ENCODE results near the gene MRPS26. TPM values are rescaled to one million over a fixed set of nuclear protein-coding genes. Genes with fewer than 3 reads are reported as not detected.
"Not testable (repeated sequence)": the region's sequence is repeated elsewhere in the genome, so short reads cannot be mapped to it uniquely, and the experiment has no call there.

The MRPS26 gene
- total RNA-seq, 2 experiments from 2014 or later: 63.6 to 70.0 TPM

- intact Hi-C loops (cut with micrococcal nuclease): no loop called here
- Mint-ChIP-seq H3K9me3 (no peaks in the 10 kb centered on the region), H3K36me3 (ENCODE audit: low read depth) (no peaks in the 10 kb centered on the region), H3K27me3 (no peaks in the 10 kb centered on the region), H3K27ac (no peak overlapping the region), H3K4me1 (ENCODE audit: low read depth) (peaks cover 2% of the 10 kb centered on the region), H3K4me3 (no peak overlapping the region)
- no peak for DNase-seq
- TF ChIP-seq, protein P1, sequence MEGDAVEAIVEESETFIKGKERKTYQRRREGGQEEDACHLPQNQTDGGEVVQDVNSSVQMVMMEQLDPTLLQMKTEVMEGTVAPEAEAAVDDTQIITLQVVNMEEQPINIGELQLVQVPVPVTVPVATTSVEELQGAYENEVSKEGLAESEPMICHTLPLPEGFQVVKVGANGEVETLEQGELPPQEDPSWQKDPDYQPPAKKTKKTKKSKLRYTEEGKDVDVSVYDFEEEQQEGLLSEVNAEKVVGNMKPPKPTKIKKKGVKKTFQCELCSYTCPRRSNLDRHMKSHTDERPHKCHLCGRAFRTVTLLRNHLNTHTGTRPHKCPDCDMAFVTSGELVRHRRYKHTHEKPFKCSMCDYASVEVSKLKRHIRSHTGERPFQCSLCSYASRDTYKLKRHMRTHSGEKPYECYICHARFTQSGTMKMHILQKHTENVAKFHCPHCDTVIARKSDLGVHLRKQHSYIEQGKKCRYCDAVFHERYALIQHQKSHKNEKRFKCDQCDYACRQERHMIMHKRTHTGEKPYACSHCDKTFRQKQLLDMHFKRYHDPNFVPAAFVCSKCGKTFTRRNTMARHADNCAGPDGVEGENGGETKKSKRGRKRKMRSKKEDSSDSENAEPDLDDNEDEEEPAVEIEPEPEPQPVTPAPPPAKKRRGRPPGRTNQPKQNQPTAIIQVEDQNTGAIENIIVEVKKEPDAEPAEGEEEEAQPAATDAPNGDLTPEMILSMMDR (IDR thresholded peaks at IDR 0.05): no peak
- POLR2A ChIA-PET: no interaction called here
- no peak for ATAC-seq
- CTCF ChIA-PET: no interaction called here
Observed at GRCh38 chr20:3059489-3059888, 13.6 kb downstream of the MRPS26 start.

GRCh38 chr20:3064119-3064518, 18.3 kb downstream of the MRPS26 start:
- not testable (repeated sequence) for ATAC-seq, H3K27ac Mint-ChIP-seq

GRCh38 chr20:3067139-3068014, 21.5 kb downstream of the MRPS26 start:
- Mint-ChIP-seq H3K4me3 (no peak overlapping the region), H3K36me3 (ENCODE audit: low read depth) (no peaks in the 10 kb centered on the region), H3K27me3 (no peaks in the 10 kb centered on the region), H3K4me1 (ENCODE audit: low read depth) (peaks cover 10% of the 10 kb centered on the region), H3K9me3 (no peaks in the 10 kb centered on the region), H3K27ac (no peak overlapping the region)
- ChIA-PET CTCF (no interaction called here), POLR2A (no interaction called here)
- TF ChIP-seq, protein P1 (IDR thresholded peaks at IDR 0.05): no peak
- DNase-seq (no peak), ATAC-seq (no peak)
- intact Hi-C loops (cut with micrococcal nuclease): no loop called here

More at GRCh38 chr20:3064119-3064518, 18.3 kb downstream of the MRPS26 start:
- H3K4me3 Mint-ChIP-seq; POLR2A ChIA-PET; CTCF ChIA-PET; H3K9me3 Mint-ChIP-seq; intact Hi-C loops (cut with micrococcal nuclease); H3K27me3 Mint-ChIP-seq; H3K4me1 Mint-ChIP-seq (ENCODE audit: low read depth); H3K36me3 Mint-ChIP-seq (ENCODE audit: low read depth); DNase-seq: not testable (repeated sequence)

GRCh38 chr20:3068075-3068474, 22.2 kb downstream of the MRPS26 start:
- intact Hi-C loops (cut with micrococcal nuclease): no loop called here
- POLR2A ChIA-PET: no interaction called here
- CTCF ChIA-PET: interaction anchor here (2.0 kb wide), 1 partner anchor 141 kb away, joined by 4 read pairs; the partner anchor contains the start of gene ITPA
- DNase-seq: no peak
- Mint-ChIP-seq H3K27me3 (no peaks in the 10 kb centered on the region), H3K9me3 (no peaks in the 10 kb centered on the region), H3K27ac (no peak overlapping the region), H3K4me3 (no peak overlapping the region), H3K4me1 (ENCODE audit: low read depth) (peaks cover 16% of the 10 kb centered on the region), H3K36me3 (ENCODE audit: low read depth) (no peaks in the 10 kb centered on the region)
- TF ChIP-seq, protein P1 (IDR thresholded peaks at IDR 0.05): no peak
- ATAC-seq: no peak

- Mint-ChIP-seq H3K4me3 (no peak overlapping the region), H3K4me1 (ENCODE audit: low read depth) (peaks cover 16% of the 10 kb centered on the region), H3K27me3 (no peaks in the 10 kb centered on the region), H3K36me3 (ENCODE audit: low read depth) (no peaks in the 10 kb centered on the region), H3K27ac (no peak overlapping the region), H3K9me3 (no peaks in the 10 kb centered on the region)
- TF ChIP-seq, protein P1 (IDR thresholded peaks at IDR 0.05): peak; percentile 51
- peak; percentile 55 for DNase-seq
- intact Hi-C loops (cut with micrococcal nuclease): no loop called here
- CTCF ChIA-PET: interaction anchor here (0.7 to 2.0 kb wide), 6 partner anchors 12 to 150 kb away, joined by 3 to 9 read pairs (median 4); partner anchors contain the start of gene ITPA
- POLR2A ChIA-PET: no interaction called here
- ATAC-seq: peak; percentile 59
Observed at GRCh38 chr20:3068986-3069900, 23.4 kb downstream of the MRPS26 start.
